ENCODE results near the gene UNC13D.

The UNC13D gene

GRCh38 chr17:75849724-75850123 lies 5.5 kb upstream of the UNC13D start:
- no peak for DNase-seq

GRCh38 chr17:75849279-75849646 lies 5.1 kb upstream of the UNC13D start:
- DNase-seq: no peak

- DNase-seq: peak; percentile 54
These were observed 4.5 kb upstream of the UNC13D start for GRCh38 chr17:75848523-75849278.

GRCh38 chr17:75847614-75848522 lies 3.7 kb upstream of the UNC13D start:
- DNase-seq: no peak

- no peak for DNase-seq
These were observed 2.7 kb upstream of the UNC13D start for GRCh38 chr17:75846692-75847613.

GRCh38 chr17:75845933-75846691 lies 1.9 kb upstream of the UNC13D start:
- DNase-seq: no peak

GRCh38 chr17:75845058-75845711 lies 981 bp upstream of the UNC13D start:
- peak; percentile 9 for DNase-seq

GRCh38 chr17:75844530-75845057 lies 390 bp upstream of the UNC13D start:
- no peak for DNase-seq

GRCh38 chr17:75842963-75843576 lies 1.1 kb downstream of the UNC13D start:
- no peak for DNase-seq

GRCh38 chr17:75842411-75842810 lies 1.8 kb downstream of the UNC13D start:
- no peak for DNase-seq

GRCh38 chr17:75840799-75841164 lies 3.4 kb downstream of the UNC13D start:
- no peak for DNase-seq

GRCh38 chr17:75839942-75840798 lies 4.0 kb downstream of the UNC13D start:
- no peak for DNase-seq

- DNase-seq: no peak
These were observed 5.8 kb downstream of the UNC13D start for GRCh38 chr17:75838410-75838809.

- no peak for DNase-seq
These were observed 6.3 kb downstream of the UNC13D start for GRCh38 chr17:75837899-75838298.

GRCh38 chr17:75836605-75837004 lies 7.6 kb downstream of the UNC13D start:
- no peak for DNase-seq

GRCh38 chr17:75835654-75835987 lies 8.6 kb downstream of the UNC13D start:
- DNase-seq: no peak

- DNase-seq: no peak
These were observed 9.1 kb downstream of the UNC13D start for GRCh38 chr17:75834928-75835653.

GRCh38 chr17:75834279-75834920 lies 9.8 kb downstream of the UNC13D start:
- DNase-seq: no peak

Measured in COR-L47 (cell line).